HG02623 (cell line): ENCODE results near the gene STMN3.
"Not testable (repeated sequence)": the region's sequence is repeated elsewhere in the genome, so short reads cannot be mapped to it uniquely, and the experiment has no call there.

Source experiments
- ATAC-seq: cut with Tn5 transposase; IDR thresholded peaks from one replicate; pipeline ENCODE4 v1.9.1; 2021; ENCODE audit warnings: moderate library complexity; ENCODE audit not compliant: unreplicated experiment

STMN3 gene

DNA sequence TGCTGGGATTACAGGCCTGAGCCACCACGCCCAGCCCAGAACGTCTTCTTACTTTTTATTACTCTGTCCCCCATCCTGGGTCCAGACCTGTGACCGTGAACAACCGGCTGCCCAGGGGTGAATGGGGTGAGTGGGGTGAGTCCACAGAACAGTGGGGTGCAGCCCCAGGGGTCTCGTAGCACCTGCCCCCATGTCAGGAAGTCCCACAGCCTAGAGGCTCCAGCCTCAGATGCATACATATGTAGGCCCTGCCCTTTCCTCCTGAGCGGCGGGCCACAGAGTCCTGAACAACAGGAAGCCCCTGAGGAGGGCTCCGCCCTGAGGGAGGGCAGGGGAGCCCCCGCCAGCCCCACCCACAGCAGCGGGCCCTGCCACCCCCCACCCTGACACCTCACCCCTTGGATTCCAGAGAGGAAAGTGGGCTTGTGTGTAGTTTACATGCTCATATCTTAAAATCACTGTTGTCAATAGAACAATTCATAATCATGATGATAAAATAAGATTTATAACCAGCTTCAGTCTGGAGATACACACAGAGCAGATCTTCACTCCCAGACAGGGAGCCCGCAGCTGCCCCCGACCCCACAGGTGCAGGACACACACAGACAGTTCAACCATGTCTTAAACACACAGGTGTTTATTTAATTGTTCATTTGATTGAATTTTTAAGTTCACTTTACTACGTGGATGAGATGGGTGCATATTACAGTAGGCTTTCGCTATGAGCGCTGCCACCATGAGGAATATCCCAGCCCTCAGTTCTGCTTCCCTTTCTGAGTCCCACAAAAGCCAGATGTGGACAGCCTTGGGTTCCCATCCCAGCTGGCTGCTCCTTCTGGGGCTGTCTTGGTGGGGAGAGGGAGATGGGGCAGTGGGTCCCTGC lies 13.9 kb downstream of the STMN3 start:
- ATAC-seq = no peak

DNA sequence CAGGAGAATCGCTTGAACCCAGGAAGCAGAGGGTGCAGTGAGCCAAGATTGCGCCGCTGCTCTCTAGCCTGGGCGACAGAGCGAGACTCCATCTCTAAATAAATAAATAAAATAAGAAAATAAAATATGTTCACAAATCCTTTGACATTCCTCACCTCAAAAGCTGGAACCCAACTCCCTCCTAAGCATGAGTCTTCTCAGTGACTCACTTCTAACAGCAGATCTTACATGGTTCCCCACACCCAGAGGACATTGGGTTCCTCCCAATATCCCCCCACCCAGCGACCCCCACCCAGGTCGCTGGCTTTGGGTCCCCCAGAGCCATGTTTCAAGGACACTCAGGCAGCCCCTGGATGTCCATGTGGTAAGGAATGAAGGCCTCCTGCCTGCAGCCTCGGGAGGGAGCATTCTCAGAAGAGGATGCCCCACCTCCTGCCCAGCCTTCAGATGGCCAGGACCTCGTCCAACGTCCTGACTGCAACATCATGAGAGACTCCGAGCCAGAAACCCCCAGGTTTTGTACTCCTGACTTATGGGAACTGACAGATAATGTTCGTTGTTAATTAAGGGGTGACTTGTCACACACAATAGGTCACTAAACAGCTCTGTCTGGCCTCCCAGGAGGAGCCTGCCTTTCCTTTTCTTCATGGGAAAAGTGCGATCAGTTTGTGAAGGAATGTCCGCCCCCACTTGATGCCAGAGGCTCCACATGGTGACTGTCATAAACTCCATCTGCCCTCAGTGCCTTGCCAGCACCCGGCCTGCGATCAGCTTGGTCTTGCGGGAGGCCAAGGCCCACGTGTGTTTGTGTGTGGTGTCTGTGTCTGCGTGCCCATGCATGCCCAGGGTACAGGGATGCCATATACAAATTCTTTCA lies 16.2 kb downstream of the STMN3 start:
- no peak for ATAC-seq

DNA sequence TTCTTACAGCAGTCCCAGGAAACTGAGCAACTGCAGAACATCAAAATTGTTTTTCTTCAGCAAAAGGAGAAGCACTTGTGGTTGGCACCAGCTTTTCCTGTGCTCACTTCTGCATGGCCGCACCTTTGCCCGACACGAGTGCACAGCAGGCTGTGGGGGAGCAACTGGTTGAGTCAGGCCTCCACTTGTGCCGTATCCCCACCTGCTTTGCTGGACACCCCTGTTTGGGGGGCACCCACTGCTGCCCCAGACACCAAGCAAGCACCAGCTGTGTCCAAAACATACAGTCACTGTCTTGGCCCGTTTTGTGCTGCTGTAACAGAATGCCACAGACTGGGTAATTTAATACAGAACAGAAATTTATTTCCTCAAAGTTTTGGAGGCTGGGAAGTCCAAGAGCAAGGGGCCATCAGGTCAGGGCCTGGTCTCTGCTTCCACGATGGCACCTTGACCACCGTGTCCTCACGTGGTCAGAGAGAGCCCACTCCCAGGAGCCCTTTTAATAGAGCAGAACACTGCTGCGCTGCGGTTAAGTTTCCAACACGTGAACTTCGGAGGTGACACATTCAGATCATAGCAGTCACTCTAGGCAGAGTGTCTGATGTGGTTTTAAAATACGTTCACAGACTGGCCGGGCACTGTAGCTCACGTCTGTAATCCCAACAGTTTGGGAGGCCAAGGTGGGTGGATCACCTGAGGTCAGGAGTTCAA lies 17.6 kb downstream of the STMN3 start:
- no peak for ATAC-seq

DNA sequence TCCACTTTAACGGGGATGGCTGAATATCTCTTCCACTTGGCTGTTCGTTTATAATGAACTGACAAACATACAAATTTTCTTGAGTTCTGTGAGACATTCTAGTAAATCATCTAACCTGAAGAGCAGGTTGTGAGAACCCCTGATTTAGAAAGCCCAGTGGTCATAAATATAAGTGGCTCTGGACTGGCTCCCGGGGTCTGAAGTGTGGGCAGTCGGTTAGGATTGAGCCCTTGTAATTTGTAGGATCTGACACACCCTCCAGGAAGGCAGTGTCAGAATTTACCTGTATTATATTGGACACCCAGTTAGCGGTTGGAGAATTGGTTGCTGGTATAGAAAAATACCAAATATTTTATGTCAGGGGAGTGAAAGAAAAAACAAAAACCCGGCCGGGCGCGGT lies 19.5 kb downstream of the STMN3 start:
- no peak for ATAC-seq

DNA sequence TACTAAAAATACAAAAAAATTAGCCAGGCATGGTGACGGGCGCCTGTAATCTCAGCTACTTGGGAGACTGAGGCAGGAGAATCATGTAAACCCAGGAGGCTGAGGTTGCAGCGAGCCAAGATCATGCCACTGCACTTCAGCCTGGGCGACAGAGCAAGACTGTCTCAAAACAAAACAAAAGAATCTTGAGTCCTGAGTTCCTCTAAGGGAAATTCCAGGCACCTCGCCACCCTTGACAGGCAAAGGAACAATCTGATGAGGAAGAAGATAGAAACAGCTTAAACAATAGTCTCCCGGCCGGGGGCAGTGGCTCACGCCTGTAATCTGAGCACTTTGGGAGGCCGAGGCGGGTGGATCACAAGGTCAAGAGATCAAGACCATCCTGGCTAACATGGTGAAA lies 21.8 kb downstream of the STMN3 start:
- not testable (repeated sequence) for ATAC-seq

DNA sequence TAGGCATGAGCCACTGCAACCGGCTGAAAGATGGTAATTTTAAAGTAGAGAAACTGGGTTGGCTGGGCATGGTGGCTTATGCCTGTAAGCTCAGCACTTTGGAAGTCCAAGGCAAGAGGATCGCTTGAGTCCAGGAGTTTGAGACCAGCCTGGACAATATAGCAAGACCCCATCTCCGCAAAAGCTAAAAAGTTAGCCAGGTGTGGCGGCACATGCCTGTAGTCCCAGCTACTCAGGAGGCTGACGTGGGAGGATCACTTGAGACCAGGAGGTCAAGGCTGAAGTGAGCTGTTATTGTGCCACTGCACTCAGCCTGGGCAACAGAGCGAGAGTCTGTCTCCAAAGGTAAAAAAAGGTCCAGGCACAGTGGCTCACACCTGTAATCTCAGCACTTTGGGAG lies 22.3 kb downstream of the STMN3 start:
- not testable (repeated sequence) for ATAC-seq

DNA sequence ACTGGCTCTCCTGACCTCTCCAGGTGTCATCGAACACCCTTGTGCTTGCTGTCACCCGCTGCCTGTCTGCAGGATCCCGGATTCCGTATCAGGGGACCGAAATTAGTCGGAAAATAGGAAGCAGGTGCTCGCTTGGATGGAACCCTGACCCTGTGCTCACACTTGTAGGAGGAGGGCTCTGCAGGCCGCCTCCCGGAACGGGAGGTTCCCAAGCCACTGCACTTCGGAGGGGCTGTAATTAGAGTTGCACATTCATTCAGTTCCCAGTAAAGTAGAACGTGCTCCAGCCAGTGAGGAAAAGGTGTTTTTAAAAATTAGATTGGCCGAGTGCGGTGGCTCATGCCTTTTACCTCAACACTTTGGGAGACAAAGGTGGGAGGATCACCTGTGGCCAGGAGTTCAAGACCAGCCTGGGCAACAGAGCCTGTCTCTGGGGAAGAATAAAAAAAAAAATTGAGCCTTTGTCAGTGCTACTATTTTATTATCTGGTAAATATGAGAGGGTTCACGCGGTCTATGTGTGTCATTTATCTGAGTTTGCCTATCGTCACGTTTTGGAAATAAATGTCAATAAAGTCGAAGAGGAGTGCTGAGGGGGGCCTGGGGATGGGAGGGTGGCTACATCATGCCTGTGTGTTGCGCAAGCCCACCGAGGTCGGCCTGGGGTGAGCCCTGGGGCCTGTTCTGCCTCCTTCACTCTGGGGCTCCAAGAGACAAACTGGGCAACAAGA lies 24.8 kb downstream of the STMN3 start:
- no peak for ATAC-seq

DNA sequence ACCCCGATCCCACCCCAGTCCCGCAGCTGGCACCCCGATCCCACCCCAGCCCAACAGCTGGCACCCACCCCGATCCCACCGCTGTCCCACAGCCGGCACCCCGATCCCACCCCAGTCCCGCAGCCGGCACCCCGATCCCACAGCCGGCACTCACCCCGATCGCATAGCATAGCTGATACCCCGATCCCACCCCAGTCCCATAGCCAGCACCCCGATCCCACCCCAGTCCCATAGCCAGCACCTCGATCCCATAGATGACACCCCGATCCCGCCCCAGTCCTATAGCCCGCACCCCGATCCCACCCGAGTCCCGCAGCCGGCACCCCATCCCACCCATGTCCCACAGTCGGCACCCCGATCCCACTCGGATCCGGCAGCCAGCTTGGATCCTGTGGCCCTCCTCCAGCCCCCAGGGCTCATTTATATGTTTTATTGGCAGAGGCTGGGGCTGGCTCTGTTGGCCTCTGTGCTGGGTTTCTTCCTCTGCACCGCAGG lies 25.4 kb downstream of the STMN3 start:
- no peak for ATAC-seq

DNA sequence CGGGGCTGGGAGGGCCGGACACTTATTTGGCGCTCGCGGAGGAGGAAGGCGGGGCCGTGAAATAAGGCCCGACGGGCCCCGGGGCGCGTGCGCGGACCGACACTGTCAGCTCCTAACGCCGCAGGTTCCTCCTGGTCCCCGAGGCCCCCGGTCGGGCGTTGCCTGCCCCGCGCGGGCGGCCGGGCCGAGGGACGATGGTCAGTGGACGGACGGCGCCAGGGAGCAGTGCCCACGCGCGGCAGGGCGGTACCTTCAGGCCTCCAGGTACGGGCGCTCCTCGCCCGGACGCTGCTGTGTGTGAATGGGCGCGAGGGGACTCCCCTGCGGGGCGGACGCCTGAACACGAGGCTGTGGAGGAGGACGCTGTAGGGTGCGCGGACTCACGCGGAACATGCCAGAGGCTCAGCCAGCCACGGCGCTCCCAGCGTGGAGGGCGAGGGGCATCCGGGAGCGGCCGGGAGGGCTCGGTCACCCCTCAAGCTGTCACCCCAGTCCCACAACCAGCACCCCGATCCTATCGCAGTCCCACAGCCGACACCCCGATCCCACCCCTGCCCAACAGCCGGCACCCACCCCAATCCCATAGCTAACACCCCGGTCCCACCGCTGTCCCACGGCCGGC lies 26.0 kb downstream of the STMN3 start:
- peak; percentile 71 for ATAC-seq

DNA sequence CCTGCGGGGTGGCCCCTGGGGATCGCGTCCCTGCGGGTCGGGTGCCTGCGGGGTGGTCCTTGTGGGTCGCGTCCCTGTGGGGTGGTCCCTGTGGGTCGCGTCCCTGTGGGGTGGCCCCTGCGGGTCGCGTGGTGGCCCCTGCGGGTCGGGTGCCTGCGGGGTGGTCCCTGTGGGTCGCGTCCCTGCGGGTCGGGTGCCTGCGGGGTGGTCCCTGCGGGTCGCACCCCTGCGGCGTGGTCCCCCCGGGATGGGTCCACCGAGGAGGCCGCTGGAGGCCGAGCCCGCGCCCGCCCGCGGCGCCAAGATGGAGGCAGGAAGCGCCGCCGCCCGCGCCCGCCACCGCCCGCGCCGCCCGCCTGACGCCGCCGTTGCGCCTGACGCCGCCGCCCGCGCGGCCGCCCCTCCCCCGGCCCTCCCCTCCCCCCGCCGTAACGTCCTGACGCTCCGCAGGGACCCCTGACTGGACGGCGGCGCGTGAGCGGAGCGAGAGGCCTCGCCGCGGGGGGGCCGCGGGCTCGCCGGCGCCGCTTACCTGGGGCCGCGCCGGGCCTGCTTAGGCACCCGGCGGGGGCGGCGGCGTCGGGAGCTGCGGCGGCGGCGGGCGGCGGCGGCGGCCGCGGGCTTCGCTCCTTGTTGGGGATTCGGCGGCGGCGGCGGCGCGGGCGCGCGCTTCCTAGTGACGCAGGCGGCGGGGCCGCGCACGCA lies 26.6 kb downstream of the STMN3 start, which contains the start of gene GMEB2:
Gene GMEB2 (minus strand): TSS at position 678 of the 705 bp plus-strand sequence. CDS start 7,704 bp downstream, outside the sequence.
- peak; percentile 44 for ATAC-seq

DNA sequence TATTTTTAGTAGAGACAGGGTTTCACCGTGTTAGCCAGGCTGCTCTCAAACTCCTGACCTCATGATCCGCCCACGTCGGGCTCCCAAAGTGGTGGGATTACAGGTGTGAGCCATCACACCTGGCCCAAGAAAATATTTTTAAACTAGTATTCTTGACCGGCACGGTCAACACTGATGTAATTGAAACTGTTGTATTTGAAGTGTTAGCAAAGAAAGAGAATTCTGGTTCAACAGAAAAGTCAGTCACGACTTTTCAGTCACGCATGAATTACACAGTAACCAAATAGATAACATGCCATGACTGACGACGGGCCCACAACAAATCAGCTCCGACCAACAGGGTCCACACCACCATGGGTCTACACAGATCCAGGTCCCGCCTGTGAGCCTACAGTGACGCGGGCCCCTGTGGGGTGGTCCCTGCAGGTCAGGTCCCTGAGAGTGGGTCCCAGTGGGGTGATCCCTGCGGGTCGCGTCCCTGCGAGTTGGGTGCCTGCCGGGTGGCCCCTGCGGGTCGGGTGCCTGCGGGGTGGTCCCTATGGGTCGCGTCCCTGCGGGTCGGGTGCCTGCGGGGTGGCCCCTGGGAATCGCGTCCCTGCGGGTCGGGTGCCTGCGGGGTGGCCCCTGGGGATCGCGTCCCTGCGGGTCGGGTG lies 27.3 kb downstream of the STMN3 start:
- no peak for ATAC-seq

DNA sequence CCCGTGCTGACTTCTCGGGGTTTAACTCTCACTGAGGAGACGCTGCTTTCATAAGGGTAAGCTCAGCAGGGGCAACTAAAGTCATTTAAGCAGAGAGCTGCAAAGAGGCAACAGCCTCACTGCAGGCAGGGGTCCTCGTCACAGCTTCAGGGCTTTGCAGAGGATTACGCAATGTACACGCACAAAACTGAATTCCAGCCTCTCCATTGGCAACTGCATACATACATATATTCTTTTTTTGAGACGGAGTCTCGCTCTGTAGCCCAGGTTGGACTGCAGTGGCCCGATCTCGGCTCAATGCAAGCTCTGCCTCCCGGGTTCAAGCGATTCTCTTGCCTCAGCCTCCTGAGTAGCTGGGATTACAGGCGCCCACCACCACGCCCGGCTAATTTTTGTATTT lies 28.7 kb downstream of the STMN3 start:
- no peak for ATAC-seq

DNA sequence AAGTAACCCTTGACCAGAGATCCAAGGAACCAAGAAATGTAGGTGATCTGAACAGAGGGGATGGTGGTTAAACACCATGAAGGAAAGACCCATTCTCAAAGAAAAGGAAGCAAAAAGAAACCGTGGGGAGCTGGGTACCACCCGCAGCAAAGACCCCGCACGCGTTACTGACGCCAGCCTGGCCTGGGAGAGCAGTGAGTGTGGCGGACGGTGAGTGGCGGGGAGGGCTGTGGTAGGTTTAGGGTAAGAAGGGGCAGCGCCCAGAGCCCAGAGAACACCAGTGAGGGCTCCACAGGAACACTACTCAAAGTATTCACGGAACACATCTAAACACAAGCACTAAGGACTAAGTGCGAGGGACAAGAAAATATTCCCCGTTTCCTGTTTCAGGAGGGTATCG lies 30.5 kb downstream of the STMN3 start:
- ATAC-seq = no peak

DNA sequence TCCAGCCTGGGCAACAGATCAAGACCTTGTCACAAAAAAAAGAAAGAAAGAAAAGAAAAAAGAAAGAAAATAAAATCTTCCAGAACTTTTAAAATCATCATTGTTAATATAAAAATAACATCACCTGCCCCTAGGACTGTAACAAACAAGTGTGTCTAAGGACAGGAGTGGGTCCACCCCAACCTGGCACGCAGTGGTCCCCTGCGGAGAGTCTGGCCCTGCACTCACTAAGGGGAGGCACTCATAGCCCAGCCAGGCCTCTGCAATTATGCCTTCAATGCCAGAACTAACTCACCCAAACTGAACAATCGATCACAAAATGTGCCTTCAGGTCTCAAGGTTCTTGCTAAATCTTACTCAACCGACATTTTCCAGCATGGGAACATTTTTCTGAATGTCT lies 31.1 kb downstream of the STMN3 start:
- no peak for ATAC-seq

DNA sequence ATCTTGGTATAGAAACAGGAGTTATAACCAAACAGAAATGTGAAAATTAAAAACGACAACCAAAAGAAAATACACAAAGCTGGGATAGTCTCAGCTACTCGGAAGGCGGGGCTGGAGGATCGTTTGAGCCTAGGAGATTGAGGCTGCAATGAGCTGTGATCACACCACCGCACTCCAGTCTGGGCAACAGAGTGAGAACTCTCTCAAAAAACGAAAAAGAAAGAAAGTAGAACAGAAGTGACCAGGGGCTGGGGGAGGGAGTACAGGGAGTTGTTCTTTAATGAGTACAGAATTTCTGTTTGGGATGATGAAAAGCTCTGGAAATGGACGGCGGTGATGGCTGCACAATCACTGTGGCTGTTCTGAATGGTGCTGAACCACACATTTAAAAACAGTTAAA lies 32.2 kb downstream of the STMN3 start:
- no peak for ATAC-seq

DNA sequence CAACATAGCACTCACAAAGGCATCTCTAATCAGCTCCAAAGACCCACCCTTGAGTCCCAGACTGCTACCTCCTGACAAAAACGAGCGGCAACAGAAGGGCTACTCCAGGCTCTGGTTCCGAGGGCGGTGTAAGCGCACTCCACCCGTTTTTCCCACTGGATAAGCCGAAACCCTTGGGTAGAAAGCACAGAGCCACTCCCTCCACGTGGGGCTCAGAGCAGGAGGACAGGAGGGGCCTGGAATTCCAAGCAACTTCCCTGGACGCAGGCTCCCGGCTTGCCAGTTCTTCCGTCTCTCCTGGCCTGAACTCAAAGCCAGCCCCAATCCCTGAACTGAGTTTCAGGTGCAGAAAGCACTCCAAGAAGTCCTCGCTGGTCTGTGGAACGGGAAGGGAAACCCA lies 33.7 kb downstream of the STMN3 start:
- ATAC-seq = no peak

DNA sequence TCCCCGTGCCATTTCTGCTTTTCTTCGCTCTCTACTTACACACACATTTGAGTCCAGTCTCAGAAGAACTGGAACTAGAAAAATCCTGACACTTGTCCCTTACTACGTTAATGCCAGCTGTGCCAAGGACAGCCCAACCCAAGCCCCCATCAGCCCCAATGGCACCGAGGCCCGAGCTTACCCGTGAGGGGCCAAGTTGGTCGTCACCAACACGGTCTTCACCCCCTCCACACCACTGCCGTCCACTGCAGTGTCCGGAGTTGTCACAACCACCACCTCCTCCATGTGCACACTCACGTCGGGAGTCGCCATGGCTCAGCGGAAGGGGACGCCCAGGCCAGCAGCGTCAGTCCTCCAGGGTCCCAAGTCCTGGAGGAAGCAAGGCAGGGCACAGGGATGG lies 34.1 kb downstream of the STMN3 start:
- no peak for ATAC-seq

DNA sequence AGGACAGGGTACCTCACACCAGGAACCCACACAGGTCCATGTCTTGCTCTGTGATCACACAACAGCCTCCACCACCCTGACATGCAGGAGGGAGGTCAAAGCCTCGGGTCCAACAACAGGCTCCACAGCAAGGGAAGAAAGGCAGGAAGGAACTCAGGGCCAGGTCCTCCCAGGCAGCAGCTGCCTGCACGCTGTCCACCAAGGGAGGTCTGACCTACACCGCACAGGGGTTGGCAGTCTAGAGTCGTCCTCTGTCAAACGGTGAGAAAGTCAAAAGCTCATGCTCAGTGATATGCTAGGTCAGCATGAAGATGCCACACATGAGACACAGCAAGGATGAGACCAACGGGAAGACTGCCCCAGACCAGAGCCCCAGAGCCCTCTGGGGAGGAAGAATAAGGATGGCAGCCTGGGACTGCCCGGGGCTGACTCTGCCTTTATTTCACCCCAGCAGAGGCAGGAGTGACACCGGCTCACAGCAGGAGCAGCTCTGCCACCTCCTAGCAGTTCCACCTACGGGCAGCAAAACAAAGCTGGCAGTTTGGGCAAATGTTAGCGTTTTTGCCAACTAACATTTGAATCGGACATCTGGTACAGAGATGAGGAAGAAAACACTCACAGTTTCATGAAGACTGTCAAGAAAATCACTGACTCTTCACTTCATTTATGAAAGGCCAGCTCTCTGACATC lies 34.8 kb downstream of the STMN3 start:
- no peak for ATAC-seq
